Cerebellar nuclear complex (tissue), 1 donor: ENCODE results near the gene EXOSC7.
"Not testable (repeated sequence)": the region's sequence is repeated elsewhere in the genome, so short reads cannot be mapped to it uniquely, and the experiment has no call there.

Source experiments
- DNase-seq, 2 experiments: peaks; one replicate each; lab custom pipeline; 2025; lab: John Stamatoyannopoulos, UW

The EXOSC7 gene

GRCh38 chr3:45024542-45025255 lies 48.7 kb downstream of the EXOSC7 start:
- DNase-seq = peak; percentile 17 to 47

GRCh38 chr3:45026038-45026437 lies 50.0 kb downstream of the EXOSC7 start, which contains the start of gene CLEC3B:
Gene CLEC3B (plus strand): TSS chr3:45026303. CDS start chr3:45026363, 60 bp downstream.
- no peak for DNase-seq

DNA sequence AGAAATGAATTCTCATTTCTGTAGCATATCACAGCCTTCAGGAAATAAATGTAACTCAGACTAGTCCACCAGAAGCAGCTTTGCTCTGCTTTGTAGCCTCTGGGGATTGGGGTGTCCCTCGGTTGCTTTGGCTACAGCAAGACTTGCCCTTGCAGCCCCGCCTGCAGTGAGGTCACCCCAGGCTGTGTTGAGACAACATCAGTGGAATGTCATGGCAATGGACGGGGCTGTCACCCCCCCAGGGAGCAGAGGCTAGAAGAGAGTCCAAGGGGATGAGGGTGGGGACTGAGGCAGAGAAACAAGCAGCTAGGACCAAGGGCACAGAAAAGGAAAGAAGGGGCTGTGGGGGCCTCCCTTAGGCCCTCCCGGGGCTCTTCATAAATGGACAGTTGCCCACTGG lies 50.9 kb downstream of the EXOSC7 start:
- DNase-seq = no peak

DNA sequence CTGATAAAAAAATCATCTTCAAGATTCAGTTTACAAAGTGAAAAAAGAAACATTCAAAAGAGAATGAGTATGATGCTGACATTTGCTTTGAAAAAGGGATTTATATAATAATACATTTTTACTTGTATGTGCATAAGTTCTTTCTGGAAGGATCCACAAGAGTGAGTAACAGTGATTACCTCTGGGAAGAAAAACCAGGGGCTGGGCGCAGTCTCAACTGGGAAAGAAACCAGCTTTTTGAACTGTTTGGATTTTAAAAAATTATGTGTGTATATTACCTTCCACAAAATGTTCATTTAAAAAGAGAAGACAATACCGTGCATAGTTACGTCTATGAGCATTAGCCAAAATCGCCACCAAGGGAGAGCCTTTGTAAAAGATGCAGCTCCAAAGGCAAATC lies 51.4 kb downstream of the EXOSC7 start:
- no peak for DNase-seq

- no peak for DNase-seq
Measured at GRCh38 chr3:45029216-45029615, 53.2 kb downstream of the EXOSC7 start.

DNA sequence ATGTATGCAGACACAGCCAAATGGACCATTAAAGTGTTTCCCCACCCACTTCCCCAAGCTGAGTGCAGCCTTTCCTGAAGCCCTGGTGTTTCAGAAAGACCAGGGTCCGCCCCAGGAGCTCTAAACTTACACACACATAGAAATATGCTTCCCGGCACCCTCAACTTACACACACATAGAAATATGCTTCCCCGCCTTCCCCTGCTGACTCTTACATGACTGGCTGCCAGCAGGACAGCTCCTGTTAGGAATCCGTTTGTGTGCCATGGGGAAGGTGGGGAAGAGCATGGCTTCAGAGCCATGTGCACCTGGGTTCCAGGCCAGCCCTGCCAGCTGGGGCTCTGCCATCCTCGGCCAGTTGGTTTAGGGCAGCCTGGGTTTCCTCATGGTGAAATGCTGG lies 53.6 kb downstream of the EXOSC7 start:
- peak in 1 of 2 experiments; percentile 11 for DNase-seq

DNA sequence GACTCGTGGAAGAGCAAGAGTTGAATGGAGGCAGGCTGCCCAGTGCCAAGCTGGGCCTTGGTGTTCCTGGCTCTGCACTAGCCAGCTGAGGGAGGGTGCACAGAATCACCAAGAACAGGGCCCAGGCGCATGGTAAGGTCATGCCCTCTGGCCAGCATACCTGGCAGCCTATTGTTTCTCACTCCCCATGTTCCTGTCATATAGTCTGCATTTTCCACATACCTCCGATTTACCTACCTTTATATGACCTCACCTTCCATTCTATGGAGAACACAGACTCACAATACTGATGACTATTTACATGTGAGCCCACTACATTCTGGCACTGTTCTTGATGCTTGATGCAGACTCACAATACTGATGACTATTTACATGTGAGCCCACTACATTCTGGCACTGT lies 55.5 kb downstream of the EXOSC7 start:
- DNase-seq = no peak

DNA sequence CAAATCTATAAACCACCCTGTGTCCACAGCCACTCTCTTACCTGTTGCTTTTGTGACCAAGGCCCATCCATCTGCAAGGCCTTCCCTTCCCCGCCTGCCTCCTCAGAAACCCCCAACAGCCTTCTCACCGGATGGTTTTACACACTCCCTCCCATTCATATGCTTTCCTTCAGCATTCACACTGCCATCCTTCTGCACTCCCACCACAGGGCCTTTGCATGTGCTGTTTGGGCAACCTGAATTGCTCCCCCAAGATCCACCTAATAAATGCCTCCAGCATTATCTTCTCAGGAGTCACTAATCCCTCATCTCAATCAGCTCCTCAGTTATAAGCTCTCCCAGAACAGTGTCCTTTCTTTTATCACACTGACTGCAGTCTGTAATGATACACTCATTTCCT lies 56.1 kb downstream of the EXOSC7 start:
- no peak for DNase-seq

DNA sequence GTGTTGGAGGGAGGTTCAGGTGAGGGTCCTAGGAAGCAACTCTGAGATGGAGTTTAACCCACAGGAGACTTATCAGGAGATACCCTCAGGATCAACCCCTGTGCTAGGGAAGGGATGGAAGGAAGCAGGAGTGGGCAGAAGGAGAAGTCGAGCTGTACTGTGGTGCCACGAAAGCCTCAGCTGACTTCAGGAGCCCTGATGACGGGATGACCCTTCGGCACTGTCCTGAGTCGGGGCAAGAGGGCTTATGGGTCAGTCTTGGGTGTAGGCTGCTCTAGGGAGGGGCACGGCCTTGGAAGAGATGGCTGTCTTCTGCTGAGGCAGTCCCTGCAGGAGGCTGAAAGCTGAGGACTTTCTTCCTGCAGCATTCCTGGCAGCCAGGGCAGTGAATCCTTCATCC lies 57.7 kb downstream of the EXOSC7 start:
- DNase-seq = no peak

- DNase-seq = no peak
Measured at GRCh38 chr3:45034612-45035252, 58.7 kb downstream of the EXOSC7 start.

- DNase-seq = no peak
Measured at GRCh38 chr3:45035441-45036301, 59.6 kb downstream of the EXOSC7 start.

DNA sequence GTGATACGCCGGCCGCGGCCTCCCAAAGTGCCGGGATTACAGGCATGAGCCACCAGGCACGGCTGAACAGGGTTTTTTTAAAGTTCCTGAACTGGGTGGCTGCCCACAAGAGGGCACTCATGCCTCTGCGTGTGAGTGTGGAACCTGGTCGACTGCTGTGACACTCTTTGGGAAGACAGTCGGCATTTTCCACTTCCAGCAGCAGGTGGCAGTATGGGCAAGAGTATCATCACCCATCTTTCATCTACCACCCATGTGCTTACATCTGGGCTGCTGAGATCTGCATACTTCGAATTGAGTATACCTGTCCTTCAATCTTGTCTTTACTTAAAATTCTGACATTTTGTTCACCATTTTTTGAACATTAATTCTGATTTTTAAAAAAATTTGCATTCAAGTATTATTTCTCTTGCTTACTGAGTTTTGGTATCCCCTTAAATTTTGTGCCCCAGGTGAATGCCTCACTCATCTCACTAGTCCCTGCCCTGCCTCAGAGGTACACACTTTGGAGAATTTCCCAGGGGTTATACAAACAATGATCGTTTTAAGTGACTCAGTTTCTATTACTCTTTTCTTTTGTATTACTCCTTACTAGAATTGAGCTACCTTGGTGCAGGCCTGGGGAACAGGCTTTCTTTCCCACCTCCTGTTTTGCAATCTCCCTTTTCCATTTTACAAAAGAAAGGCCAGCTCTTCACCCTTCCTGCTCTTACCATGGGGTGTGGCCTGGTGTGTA lies 61.8 kb downstream of the EXOSC7 start:
- peak in 1 of 2 experiments; percentile 81 for DNase-seq

- DNase-seq = no peak
Measured at GRCh38 chr3:45041666-45042065, 65.6 kb downstream of the EXOSC7 start.

GRCh38 chr3:45042162-45042561 lies 66.1 kb downstream of the EXOSC7 start:
- no peak for DNase-seq

- DNase-seq = no peak
Measured at GRCh38 chr3:45043728-45044299, 67.8 kb downstream of the EXOSC7 start.

GRCh38 chr3:45048244-45048643 lies 72.2 kb downstream of the EXOSC7 start:
- DNase-seq = no peak

- no peak for DNase-seq
Measured at GRCh38 chr3:45049807-45050206, 73.8 kb downstream of the EXOSC7 start.

DNA sequence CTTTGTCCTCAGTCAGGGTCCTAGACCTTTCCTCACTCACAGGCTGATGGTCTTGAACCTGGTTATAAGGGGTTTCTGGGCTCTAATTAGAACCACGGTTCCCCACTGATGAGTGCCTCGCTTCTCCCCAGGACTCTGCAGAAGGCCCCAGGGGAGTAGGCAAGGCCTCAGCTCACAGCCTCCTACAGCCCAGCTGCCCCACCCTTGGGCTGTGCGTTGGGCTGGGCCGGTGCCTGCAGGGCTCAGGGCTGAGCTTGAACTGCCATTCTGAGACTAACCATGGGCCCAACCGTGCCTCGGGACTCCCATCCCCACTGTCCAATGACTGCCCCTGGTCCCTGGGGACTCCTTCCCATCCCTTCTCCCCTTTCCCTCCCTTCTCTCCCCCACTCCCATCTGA lies 75.6 kb downstream of the EXOSC7 start:
- no peak for DNase-seq

GRCh38 chr3:45053805-45054195 lies 77.8 kb downstream of the EXOSC7 start:
- DNase-seq = not testable (repeated sequence)

GRCh38 chr3:45054196-45054857 lies 78.3 kb downstream of the EXOSC7 start:
- no peak for DNase-seq

GRCh38 chr3:45055032-45055410 lies 79.0 kb downstream of the EXOSC7 start:
- DNase-seq = no peak
